Smooth muscle cell (in vitro differentiated cells): Measurements from ENCODE around the gene KIF1C. TPM values are rescaled to one million over a fixed set of nuclear protein-coding genes. Genes with fewer than 3 reads are reported as not detected.

Experiments used
- DNase-seq: peaks from one replicate; lab custom pipeline; 2025; ENCODE audit not compliant: unreplicated experiment; lab: John Stamatoyannopoulos, UW
- H2AFZ ChIP-seq: fragments of 200-600 bp; sonication (generic); 2 replicates; pipeline ENCODE4 v1.6.0; 2016; ENCODE audit warnings: antibody characterized with exemption, low read depth, mild to moderate bottlenecking
- H3F3A ChIP-seq: fragments of 200-600 bp; sonication (generic); 2 replicates; pipeline ENCODE4 v1.6.0; 2017; ENCODE audit warnings: antibody characterized with exemption, low read depth
- H3K27ac ChIP-seq: fragments of 200-600 bp; sonication (generic); 2 replicates; pipeline ENCODE4 v1.5.1; 2016; ENCODE audit warnings: low read depth, mild to moderate bottlenecking
- H3K27me3 ChIP-seq: fragments of 200-600 bp; sonication (generic); 2 replicates; pipeline ENCODE4 v1.6.1; 2016; ENCODE audit warnings: low read depth, mild to moderate bottlenecking
- H3K36me3 ChIP-seq: fragments of 200-600 bp; sonication (generic); 2 replicates; pipeline ENCODE4 v1.5.1; 2016; ENCODE audit warnings: low read depth
- H3K4me1 ChIP-seq: fragments of 200-600 bp; sonication (generic); 2 replicates; pipeline ENCODE4 v1.5.1; 2016; ENCODE audit warnings: low read depth
- H3K4me2 ChIP-seq: fragments of 200-600 bp; sonication (generic); 2 replicates; pipeline ENCODE4 v1.6.0; 2016; ENCODE audit warnings: mild to moderate bottlenecking
- H3K4me3 ChIP-seq: fragments of 200-600 bp; sonication (generic); 2 replicates; pipeline ENCODE4 v1.5.1; 2016; ENCODE audit warnings: mild to moderate bottlenecking
- H3K79me2 ChIP-seq: fragments of 200-600 bp; sonication (generic); 2 replicates; pipeline ENCODE4 v1.6.0; 2016; ENCODE audit warnings: low read depth, mild to moderate bottlenecking
- H3K9ac ChIP-seq: fragments of 200-600 bp; sonication (generic); 2 replicates; pipeline ENCODE4 v1.6.0; 2016; ENCODE audit warnings: low read depth
- H3K9me3 ChIP-seq: fragments of 200-600 bp; sonication (generic); replicated peaks from 2 replicates; pipeline ENCODE4 v1.5.1; 2016; ENCODE audit warnings: low read depth
- H4K20me1 ChIP-seq: fragments of 200-600 bp; sonication (generic); 2 replicates; pipeline ENCODE4 v1.6.0; 2016; ENCODE audit warnings: low read depth
- CTCF ChIP-seq: fragments of 200-600 bp; sonication (generic); IDR thresholded peaks from 2 replicates; pipeline ENCODE4 v1.5.1; 2017; ENCODE audit warnings: borderline replicate concordance, mild to moderate bottlenecking, antibody characterized with exemption; ENCODE audit not compliant: insufficient read depth, poor library complexity, severe bottlenecking
- WGBS: methylation state at CpG from one replicate; pipeline ENCODE4 v1.1.7; 2016; ENCODE audit warnings: low lambda C conversion rate; 5-methylcytosine and 5-hydroxymethylcytosine counted together
- polyA plus RNA-seq: library from polyadenylated mRNA; unstranded; fragments of >200 nt; fragmentation: Nextera tagmentation; extraction: Ambion mirVana; gene quantifications from 2 replicates; pipeline ENCODE4 v1.2.1, GENCODE V29; 2016
- total RNA-seq: library from RNA; depleted of rRNA; stranded (reverse); fragments of >200 nt; gene quantifications from 2 replicates; pipeline ENCODE4 v1.2.3, GENCODE V29; 2014

KIF1C gene
- total and polyA plus RNA-seq, 2 experiments from 2014 or later, result 20.9 to 36.2 TPM

GRCh38 chr17:5019475-5019956, 21.8 kb downstream of the KIF1C start:
- 83% methylated on average over 1 of the region's 1 CpG for WGBS
- Histone ChIP-seq H3K9ac (no peak overlapping the region), H2AFZ (no peak overlapping the region), H3F3A (no peaks in the 10 kb centered on the region), H3K27me3 (no peaks in the 10 kb centered on the region), H3K27ac (no peak overlapping the region), H3K4me3 (no peak overlapping the region), H3K4me2 (no peak overlapping the region), H3K9me3 (no peaks in the 10 kb centered on the region), H4K20me1 (no peaks in the 10 kb centered on the region), H3K36me3 (no peaks in the 10 kb centered on the region), H3K79me2 (no peaks in the 10 kb centered on the region), H3K4me1 (no peaks in the 10 kb centered on the region)
- TF ChIP-seq CTCF, result no peak
- no peak for DNase-seq

DNA sequence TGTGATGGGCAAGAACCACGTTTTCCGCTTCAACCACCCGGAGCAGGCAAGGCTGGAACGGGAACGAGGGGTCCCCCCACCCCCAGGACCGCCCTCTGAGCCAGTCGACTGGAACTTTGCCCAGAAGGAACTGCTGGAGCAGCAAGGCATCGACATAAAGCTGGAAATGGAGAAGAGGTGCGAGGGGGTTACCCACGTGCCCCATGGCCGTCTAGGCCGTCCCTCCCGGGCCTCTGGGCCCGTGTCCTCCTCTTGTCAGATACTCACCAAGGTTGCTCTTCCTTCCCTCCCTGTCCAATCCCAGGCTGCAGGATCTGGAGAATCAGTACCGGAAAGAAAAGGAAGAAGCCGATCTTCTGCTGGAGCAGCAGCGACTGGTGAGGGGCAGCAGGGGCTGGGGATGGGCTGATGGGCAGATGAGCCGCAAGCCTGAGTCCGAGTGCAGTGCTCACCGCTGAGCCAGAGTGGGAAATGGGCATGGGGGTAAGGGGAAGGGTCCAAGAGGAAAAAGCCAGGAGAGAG, 22.8 kb downstream of the KIF1C start:
- no peaks in the 10 kb centered on the region for H3K27me3 ChIP-seq
- H3K4me3 ChIP-seq, result no peak overlapping the region
- TF ChIP-seq CTCF, result no peak
- no peaks in the 10 kb centered on the region for H3K4me1 ChIP-seq
- H3K9me3 ChIP-seq, result no peaks in the 10 kb centered on the region
- DNase-seq, result no peak
- WGBS, result 97% methylated on average over 18 of the region's 20 CpGs
- H3F3A ChIP-seq, result no peaks in the 10 kb centered on the region
- H3K4me2 ChIP-seq, result no peak overlapping the region
- H3K36me3 ChIP-seq, result no peaks in the 10 kb centered on the region
- H3K9ac ChIP-seq, result no peak overlapping the region
- no peaks in the 10 kb centered on the region for H3K79me2 ChIP-seq
- no peak overlapping the region for H2AFZ ChIP-seq
- no peaks in the 10 kb centered on the region for H4K20me1 ChIP-seq
- H3K27ac ChIP-seq, result no peak overlapping the region

GRCh38 chr17:5022171-5022711, 24.5 kb downstream of the KIF1C start:
- no peak overlapping the region for H3K9ac ChIP-seq
- WGBS, result 97% methylated on average over 27 of the region's 30 CpGs

More at GRCh38 chr17:5022171-5022711, 24.5 kb downstream of the KIF1C start:
- no peaks in the 10 kb centered on the region for H3K36me3 ChIP-seq
- H3K79me2 ChIP-seq, result no peaks in the 10 kb centered on the region
- H3K4me2 ChIP-seq, result no peak overlapping the region
- H3K9me3 ChIP-seq, result no peaks in the 10 kb centered on the region
- no peak overlapping the region for H3K4me3 ChIP-seq
- no peak overlapping the region for H2AFZ ChIP-seq
- no peak overlapping the region for H3K27ac ChIP-seq
- H4K20me1 ChIP-seq, result no peaks in the 10 kb centered on the region
- no peaks in the 10 kb centered on the region for H3K4me1 ChIP-seq
- DNase-seq, result no peak
- no peaks in the 10 kb centered on the region for H3K27me3 ChIP-seq
- TF ChIP-seq CTCF, result no peak
- H3F3A ChIP-seq, result no peaks in the 10 kb centered on the region
